Measurements from ENCODE around the gene NRM.

- TF ChIP-seq, protein P1, sequence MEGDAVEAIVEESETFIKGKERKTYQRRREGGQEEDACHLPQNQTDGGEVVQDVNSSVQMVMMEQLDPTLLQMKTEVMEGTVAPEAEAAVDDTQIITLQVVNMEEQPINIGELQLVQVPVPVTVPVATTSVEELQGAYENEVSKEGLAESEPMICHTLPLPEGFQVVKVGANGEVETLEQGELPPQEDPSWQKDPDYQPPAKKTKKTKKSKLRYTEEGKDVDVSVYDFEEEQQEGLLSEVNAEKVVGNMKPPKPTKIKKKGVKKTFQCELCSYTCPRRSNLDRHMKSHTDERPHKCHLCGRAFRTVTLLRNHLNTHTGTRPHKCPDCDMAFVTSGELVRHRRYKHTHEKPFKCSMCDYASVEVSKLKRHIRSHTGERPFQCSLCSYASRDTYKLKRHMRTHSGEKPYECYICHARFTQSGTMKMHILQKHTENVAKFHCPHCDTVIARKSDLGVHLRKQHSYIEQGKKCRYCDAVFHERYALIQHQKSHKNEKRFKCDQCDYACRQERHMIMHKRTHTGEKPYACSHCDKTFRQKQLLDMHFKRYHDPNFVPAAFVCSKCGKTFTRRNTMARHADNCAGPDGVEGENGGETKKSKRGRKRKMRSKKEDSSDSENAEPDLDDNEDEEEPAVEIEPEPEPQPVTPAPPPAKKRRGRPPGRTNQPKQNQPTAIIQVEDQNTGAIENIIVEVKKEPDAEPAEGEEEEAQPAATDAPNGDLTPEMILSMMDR (IDR thresholded peaks at IDR 0.05; ENCODE audit: insufficient read depth, low read length, poor library complexity, severe bottlenecking), result no peak
- no peak for TF ChIP-seq EZH2phosphoT487 (conservative IDR thresholded peaks at IDR 0.05; ENCODE audit: low read length)
Measured at GRCh38 chr6:30690403-30691207, at the start of gene NRM.

Measured in SU-DHL-6 (cell line).